ENCODE results near the gene GRK6.

GRK6 gene

DNA sequence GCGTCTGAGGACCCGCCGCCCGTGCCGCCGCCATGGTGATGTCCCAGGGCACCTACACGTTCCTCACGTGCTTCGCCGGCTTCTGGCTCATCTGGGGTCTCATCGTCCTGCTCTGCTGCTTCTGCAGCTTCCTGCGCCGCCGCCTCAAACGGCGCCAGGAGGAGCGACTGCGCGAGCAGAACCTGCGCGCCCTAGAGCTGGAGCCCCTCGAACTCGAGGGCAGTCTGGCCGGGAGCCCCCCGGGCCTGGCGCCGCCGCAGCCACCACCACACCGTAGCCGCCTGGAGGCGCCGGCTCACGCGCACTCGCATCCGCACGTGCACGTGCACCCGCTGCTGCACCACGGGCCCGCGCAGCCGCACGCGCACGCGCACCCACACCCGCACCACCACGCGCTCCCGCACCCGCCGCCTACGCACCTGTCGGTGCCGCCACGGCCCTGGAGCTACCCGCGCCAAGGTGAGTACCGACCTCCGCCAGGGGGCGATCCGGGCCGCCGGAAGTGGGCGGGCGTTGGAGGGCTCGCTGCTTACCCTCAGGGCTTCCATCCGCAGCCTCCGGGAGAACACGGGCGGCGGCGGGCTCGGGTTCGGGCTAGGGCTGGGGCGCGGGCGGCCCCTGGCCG lies 28.7 kb downstream of the GRK6 start:
- peak; percentile 97 for DNase-seq

DNA sequence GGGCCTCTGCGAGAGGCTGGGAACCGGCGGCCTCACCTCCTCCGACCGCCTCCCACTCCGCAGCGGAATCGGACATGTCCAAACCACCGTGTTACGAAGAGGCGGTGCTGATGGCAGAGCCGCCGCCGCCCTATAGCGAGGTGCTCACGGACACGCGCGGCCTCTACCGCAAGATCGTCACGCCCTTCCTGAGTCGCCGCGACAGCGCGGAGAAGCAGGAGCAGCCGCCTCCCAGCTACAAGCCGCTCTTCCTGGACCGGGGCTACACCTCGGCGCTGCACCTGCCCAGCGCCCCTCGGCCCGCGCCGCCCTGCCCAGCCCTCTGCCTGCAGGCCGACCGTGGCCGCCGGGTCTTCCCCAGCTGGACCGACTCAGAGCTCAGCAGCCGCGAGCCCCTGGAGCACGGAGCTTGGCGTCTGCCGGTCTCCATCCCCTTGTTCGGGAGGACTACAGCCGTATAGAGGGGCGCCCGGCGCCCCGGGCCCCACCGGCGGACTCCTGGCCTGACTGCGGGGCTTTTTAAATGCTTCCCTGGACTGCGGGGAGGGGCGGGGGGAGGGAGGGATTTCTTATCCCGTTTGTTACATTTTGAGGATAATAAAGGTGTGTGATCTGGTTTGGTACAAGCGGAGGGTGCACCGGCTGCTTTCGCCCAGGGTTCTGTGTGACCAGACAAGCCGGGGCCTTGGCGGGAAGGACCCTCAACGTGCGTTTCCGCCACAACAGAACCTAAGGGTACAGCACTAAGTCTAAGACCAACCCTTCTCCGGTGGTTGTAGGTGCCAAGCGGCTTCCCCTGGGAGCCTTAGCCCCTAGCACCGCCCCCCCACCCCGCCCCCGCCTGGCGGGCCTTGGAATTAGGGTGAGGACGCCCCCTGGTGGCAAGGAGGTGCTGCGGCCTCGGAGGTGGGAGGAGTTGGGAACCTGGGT lies 29.4 kb downstream of the GRK6 start:
- peak; percentile 97 for DNase-seq

DNA sequence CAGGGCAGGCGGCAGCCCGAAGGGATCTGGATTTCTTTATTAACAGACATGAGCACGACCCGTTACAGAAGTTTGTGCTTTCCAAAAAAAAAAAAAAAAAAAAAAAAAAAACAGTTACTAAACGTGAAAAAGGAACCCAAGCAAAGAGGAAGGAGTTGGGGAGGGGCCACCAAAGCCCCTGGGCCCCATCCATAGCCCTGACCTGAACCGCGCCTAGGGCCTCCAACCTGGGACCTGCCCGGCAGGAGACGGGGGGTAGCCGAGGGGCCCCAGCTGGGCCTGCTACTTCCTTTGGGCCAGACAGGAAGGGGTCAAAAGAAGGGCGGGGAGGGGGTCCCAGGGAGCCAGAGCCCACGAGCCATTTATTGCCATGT lies 30.1 kb downstream of the GRK6 start:
- no peak for DNase-seq

DNA sequence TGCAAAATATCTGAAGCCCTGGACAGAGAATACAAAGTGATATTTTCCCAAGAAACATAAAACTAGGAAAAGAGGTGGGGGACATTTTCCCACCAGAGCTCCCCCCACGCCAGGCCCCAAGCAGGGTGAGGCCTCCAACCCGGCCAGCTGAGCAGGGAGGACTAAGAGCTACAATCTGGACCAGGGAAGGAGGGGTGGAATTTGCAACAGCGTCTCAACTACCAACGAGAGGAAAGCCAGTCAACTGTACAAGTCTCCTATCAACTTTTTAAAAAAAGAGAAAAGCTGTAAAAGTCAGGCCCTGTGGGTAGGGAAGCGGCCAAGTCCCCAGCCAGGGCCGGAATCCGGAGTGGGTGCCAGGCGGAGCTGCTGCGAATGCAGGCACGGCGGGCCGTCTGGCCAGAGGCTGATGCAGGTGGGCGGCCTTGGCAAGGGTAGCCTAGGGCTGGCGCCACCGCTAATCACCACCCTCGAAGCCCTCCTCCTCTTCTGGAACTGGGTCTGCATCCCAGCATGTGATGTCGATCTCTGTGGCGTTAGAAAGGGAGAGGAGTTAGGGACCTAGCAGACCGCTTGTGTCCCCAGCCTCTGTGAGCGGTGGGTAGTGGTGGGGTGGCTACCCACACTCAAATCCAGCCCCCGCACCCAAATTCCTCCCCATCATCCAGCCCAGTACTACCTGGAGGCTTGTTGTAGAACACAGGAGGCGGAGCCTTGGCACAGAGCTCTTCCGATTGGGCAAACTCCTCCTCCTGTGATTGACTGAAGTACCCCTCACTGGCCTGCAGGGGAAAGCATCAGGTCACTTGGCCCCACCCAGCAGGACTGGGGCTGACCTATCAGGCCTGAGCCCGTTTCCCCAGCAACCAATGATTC lies 30.7 kb downstream of the GRK6 start:
- DNase-seq = peak; percentile 99

DNA sequence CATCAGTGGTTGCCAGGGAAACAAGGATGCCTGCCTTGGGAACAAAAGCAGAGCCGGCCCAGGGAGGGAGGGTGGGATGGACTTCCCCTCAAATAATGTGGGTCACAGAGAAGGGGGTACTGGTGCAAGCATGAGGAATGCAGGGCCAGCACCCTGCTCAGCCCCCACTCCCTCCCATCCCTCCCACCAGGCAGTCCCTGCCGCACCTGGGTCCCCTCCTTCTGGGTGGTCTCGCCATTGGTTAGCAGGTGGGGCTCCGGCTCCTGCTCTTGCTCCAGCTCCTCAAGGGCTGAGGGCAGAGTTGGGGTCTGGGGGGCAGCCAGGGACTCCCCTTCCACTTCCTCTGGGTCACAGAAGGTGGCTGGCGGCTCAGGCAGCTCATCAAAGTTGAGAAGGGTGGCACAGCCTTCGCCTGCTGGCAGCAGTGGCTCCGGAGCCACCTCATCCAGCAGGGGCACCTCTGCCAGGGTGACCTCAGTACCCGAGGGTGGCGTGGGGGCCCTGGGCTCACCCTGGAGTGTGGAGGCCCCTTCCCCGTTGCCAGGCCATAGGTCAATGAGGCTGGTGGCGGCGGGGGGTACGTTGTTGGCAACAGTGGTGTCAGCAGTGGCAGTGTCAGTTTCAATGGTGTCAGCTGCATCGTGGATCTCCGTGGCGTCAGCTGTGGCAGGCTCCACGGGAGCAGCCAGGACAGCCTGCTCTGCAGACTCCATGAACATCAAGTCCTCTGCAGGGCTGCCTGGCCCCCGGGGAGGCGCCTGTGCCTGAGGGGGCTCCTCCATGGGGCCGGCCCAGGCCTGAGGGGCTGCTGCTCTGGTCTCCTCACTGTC lies 31.6 kb downstream of the GRK6 start:
- DNase-seq = no peak

DNA sequence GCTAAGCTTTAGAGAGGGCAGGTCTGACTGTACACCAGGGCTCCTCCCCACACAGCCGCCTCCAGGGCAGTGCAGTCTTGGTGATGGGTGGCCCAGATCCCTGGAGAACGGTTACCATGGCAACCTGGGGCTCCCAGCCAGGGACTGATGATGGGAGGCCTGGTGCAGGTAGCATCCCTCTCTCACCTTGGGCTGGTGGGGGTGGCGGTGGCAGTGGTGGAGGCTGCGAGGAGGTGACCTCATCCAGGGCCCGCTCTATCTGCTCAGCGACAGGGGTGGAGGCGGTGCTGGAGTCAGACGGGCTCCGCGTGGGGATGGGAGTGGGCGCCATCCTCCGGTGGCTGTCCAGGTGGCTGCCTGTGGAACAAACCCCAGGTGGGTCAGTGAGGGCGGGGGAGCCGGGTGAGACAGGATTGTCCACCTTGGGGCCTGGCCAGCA lies 32.5 kb downstream of the GRK6 start:
- peak; percentile 82 for DNase-seq

DNA sequence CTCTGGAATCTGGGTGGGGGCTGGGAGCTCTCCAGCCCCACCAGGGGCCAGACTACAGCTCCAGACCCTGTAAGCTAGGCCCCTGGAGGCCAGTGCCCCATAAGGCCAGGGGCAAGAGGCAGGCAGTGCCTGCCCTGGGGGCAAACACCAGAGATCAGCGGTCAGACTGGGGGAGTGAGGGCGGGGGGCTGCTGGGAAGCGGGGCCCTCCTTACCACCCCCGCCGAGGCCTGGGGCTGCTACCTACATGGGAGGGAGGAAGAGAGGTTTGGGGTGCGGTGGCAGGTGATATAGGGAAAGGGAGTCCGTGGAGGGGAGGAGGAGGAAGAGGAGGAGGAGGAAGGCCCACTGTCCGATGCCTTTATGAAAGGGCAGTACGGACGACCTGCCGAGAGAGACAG lies 32.9 kb downstream of the GRK6 start:
- DNase-seq = no peak

DNA sequence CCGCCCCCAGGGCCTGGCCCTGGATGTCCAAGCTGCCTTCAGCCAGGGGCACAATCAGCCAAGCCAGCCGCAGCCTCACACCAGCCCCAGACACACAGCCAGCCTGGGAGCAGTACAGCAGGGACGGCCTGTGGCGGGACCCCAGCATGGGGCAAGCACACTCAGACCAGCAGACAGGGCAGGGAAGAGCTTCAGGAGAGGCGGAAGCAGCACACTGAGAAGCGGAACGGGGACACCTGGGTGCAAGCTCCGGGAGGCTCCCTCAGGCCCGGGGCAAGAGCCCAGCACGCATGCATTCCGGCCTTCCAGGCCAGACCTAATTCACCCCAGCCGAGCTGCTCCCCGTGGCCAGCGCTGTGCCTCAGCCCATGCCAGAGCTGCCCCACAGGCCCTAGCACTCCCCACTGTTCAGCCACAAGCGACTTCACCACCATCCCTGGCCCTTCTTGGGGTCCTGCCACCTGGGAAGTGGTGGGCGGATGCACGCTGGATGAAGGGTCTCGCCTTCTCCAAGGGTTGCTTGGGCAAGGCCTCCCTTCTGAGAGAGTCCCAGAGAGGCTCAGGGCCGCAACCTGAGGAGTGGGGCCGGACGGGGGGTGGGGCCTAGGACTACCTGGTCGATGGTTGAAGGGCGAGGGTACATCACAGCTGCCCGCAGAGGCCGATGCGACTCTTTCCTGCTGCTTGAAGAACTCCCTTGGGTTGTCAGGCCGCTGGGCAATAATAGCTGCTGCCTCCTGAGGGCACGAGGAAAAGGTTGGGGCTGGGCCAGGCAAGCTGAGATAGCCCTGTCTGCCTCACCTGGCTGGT lies 33.5 kb downstream of the GRK6 start:
- no peak for DNase-seq

DNA sequence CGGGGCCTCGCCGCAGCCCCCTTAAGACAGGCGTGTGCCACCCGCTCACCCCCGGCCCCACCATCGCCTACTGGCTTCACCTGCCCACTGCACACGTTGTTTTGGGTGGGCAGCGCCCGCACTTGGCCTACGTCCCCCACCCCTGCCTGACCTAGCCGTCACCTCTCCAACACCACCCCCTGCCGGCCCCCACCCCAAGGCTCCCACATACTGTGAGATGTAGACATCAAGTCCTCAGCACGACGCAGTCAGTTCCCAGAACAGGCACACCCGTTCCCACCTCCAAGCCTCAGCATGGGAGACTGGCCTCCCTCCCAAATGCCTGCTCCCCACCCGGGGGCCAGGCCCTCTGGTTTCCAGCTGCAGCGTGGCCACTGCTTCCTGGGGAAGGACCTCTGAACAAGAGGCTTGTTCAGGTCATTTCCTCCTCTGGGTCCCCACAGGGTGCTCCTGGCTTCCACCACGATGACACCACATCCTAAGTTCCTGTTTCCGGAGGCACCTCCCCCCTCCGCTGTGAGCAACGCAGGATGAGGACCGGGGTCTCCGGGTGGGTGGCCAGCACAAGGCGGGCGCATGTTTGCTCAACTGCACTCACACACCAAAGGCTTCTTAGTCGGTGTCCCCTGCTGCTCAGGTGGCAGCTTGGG lies 35.7 kb downstream of the GRK6 start:
- no peak for DNase-seq

DNA sequence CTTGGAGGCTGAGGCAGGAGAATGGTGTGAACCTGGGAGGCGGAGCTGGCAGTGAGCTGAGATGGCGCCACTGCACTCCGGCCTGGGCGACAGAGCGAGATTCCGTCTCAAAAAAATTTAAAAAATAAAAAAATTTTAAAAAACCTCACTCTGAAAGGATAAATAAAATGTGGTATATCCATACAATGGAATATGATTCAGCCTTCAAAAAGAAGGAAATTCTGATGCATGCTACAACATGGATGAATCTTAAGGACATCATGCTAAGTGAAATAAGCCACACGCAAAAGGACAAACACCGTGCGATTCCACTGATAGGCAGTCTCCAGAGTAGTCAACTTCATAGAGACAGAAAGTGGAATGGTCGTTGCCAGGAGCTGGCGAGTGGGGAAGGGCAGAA lies 38.6 kb downstream of the GRK6 start:
- DNase-seq = no peak

DNA sequence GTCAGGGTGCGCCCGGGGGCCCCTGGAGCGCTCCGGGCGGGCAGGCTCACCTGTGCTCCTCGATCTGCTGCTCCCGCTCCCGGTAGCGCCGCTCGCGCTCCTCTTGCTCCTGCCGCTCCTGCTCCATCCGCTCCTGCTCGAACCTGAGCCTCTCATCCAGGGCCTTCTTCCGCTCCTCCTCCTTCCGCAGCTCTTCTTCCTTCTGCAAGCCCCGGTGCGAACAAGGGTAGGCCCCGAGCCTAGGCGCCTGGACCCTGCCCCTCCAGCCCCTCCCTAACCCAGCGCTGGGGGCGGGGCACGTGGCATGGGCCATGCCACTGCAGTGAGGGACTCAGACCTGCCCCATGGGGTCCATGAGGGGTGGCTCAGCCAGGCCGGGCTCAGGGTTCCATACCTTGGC lies 40.4 kb downstream of the GRK6 start:
- DNase-seq = no peak

DNA sequence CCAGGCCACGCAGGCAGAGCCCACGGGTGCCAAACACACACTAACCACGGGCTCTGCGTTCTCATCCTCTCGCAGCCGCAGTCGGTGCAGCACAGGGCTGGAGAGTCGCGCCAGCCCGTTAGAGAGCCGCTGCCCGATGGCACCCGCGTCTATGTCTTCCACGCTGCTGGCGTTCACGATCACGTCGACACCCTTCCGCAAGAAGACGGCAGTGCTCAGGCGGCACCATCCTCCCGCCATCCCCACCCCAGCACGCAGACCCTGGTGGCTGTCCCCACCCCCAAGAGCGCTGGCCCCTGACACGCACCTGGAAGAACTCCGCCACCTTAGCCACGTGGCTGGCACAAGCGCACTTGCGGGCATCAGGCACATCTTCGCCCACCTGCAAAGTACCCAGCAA lies 41.0 kb downstream of the GRK6 start:
- DNase-seq = no peak

DNA sequence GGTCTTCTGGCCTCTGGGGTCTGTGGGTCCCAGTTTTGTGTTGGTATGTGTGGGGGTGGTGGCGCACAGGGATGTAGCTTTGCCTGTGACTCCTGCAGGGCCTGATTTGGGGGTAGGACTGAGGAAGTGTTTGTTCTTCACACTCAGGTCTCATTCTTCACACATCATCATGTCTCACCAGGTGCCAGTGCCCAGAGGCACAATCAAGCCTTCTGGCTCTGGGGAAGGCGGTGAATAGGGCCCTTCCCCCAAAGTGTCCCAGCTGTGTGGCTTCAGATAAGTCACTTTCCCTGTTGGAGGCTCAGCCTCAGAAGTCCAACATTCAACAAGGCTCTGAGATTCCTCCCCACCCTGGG lies 41.8 kb downstream of the GRK6 start:
- no peak for DNase-seq

DNA sequence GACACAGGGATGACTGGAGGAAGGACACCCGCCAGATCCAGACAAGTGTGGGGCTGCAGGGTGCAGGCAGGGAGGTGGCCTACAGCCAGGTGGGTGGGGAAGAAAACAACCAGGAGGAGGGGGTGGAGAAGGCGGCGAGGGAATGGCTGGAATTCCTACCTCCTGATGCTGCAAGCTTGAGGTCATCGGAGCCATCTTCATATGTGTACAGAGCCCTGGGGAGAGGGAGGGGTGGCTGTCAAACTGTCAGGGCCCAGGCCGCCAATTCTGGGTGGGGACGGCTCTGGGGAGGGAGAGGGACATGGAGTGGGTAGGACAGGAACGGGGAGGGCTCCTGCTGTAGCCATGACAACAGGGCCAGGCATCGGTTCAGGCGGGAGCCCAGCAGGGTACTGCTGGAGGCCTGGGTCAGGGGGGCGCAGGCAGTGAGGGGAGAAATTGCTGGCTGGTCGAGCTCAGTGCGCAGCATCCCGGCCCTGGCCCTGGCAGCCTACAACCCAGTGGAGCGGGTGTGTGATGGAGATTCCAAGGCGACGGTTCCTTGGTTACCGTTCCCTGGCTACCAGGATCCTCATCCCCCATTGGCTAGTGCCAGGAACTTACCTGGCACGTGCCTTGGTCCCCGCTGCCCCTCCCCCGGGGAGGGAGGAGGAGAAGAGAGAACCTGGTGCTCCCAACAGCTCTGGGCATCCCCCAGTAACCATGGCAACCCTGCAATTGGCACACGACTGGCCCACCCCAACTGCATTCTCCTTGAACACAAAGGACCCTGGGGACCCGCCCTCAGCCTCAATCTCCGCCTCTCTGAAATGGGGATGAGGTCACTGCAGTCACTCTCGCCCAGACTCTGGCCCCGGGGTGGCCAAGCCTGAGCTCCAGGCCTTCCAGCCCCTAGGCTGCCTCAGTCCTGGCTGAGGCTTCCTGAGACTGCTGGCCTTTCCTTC lies 42.5 kb downstream of the GRK6 start:
- peak; percentile 35 for DNase-seq

DNA sequence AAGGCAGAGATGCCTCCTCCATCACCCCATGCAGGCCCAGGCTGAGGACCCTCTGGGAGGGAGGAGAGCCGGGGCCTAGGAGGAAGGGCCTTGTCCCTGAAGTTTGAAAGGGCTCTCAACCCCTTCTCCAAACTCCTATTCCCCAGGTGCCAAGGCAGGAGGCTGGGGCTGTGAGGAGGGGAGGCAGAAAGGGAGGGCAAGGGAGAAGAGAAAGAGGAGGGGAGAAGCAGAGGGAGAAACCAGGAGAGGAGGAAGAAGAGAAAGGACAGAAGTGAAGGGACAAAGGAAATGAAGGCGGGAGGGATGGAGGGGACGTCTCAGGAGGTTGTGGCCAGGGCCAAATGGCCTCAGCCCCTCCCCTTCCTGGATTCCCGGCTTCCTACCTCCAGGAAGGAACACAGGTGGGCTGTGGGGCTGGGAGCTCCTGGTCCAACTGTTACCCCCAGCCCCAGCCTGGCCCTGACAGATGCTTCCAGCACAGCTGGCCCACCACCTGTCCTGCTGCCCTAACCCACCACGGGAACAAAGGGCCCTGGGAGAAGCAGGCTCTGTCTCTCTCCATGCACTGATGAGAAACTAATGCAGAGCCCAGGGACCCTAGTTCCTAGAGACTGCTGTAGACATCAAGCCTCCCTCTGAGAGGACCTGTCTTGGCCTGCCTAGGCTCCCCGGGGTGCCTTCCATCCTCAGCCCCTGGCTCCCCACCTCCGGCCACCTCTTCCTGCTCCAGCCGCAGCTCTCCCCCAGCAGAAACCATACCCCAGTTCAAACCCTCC lies 43.5 kb downstream of the GRK6 start:
- DNase-seq = no peak

DNA sequence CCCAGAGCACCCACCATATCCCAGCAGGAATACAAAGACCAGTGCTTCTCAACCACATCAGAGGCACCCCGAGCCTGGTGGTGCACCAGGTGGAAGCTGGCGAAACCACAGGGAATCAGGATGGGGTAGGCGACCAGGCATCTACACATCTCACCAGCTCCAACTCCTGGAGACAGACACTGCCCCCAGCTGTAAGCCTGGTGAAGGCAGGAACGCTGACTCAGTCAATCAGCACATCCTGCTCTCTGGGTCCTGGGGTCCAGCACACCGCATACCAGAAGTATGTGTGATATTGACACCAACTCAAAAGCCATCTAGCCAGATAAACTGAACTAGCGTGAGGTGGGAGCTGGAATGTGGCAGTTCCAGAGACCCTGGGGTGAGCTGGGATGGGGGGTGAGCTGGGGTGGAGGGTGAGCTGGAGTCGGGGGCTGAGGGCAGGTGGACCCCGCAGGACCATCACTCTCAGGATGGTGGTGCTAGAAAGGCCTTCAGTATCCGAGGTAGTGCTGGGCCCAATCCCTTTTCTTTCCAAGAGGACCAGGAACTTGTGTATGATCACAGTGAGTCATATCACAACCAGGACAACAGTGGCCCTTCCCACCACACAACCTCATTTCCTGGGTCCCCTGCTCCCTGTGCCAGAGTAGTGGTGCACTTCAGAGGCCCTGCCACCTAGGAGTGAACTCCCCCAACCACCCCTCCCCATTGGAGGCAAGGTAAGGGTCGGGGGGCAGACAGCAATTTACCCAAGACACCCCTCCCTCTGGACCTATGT lies 44.5 kb downstream of the GRK6 start:
- peak; percentile 57 for DNase-seq

DNA sequence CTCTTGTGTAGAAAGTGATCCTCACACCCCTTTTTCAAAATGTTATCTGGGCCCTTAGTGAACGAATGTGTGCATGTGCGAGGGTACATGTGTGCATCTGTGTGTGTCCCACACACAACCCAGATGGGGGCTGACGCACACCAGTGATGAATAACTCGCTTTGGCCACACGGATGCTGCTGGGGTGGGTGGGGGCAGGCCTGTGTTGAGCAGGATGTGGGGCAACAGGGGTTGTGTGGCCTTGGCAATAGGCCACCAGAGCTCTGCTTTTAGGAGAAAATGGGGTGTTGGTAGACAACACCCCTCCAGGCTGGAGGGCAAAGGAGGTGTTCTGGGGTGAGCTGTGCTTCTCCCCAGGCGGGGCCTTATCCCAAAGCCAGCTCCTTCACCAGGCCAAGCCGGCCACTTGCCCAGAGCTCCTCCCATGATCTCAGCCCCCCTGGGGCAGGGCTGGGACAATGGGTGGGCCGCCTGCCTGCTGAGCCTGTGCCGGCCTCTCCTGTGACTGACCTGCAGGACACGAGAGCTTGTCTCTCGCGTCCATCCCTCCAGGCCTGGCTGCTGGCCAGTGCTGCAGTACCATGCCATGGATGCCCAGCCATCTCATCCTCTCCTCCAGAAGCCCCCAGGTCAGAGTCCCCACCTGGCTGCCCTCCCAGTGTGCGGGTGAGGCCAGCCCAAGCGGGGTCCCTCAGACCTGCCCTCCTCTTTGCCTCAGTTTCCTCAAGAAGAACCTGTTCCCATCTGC lies 45.3 kb downstream of the GRK6 start:
- DNase-seq = no peak

Data from DMS53 (cell line).